Measurements from ENCODE around the gene ANKFY1.

GRCh38 chr17:4144422-4144747 lies 119.4 kb downstream of the ANKFY1 start:
- TF ChIP-seq POLR2A (IDR thresholded peaks at IDR 0.05; ENCODE audit: low read depth, low read length) = no peak
- no peak for TF ChIP-seq CTCF (IDR thresholded peaks at IDR 0.05; ENCODE audit: extremely low read depth in 1 of 2, insufficient read depth in 1 of 2, low read depth in 1 of 2, low read length in 2 of 2)
- TF ChIP-seq POLR2AphosphoS5 (IDR thresholded peaks at IDR 0.05; ENCODE audit: insufficient read depth, low read depth, low read length) = no peak
- TF ChIP-seq EZH2 (IDR thresholded peaks at IDR 0.05; ENCODE audit: borderline replicate concordance, low read depth, low read length, severe bottlenecking) = no peak
- no peak for TF ChIP-seq MAX (IDR thresholded peaks at IDR 0.05; ENCODE audit: insufficient read depth, insufficient read length)
- TF ChIP-seq GATA2 (IDR thresholded peaks at IDR 0.05; ENCODE audit: insufficient read depth, insufficient read length, low read depth, low read length) = no peak
- no peak for TF ChIP-seq JUN (IDR thresholded peaks at IDR 0.05; ENCODE audit: borderline replicate concordance, insufficient read depth, insufficient read length, low read depth)
- no peak for TF ChIP-seq MYC (IDR thresholded peaks at IDR 0.05; ENCODE audit: low read depth, low read length)
- peak; percentile 6 for TF ChIP-seq FOS (IDR thresholded peaks at IDR 0.05; ENCODE audit: borderline replicate concordance, insufficient read depth, low read length)

All from endothelial cell of umbilical vein (primary cell).